SIG-M5 treated with dmso at 0.1 percent for 504 hours (cell line): ENCODE measurements around the gene PLPPR4.
"Not testable (repeated sequence)": the region's sequence is repeated elsewhere in the genome, so short reads cannot be mapped to it uniquely, and the experiment has no call there.

Experiments used
- DNase-seq: peaks from one replicate; lab custom pipeline; 2025; ENCODE audit not compliant: unreplicated experiment; lab: John Stamatoyannopoulos, UW

The PLPPR4 gene

GRCh38 chr1:99266726-99267125 lies 2.4 kb downstream of the PLPPR4 start:
- no peak for DNase-seq

GRCh38 chr1:99268021-99268420 lies 3.7 kb downstream of the PLPPR4 start:
- no peak for DNase-seq

GRCh38 chr1:99269321-99269720 lies 5.0 kb downstream of the PLPPR4 start:
- DNase-seq, result no peak

GRCh38 chr1:99270646-99271045 lies 6.4 kb downstream of the PLPPR4 start:
- no peak for DNase-seq

- DNase-seq, result no peak
Measured at GRCh38 chr1:99271249-99271648, 7.0 kb downstream of the PLPPR4 start.

- no peak for DNase-seq
Measured at GRCh38 chr1:99277066-99277465, 12.8 kb downstream of the PLPPR4 start.

- no peak for DNase-seq
Measured at GRCh38 chr1:99279525-99279924, 15.2 kb downstream of the PLPPR4 start.

- DNase-seq, result no peak
Measured at GRCh38 chr1:99281105-99281504, 16.8 kb downstream of the PLPPR4 start.

- DNase-seq, result no peak
Measured at GRCh38 chr1:99282536-99282935, 18.2 kb downstream of the PLPPR4 start.

GRCh38 chr1:99283521-99283920 lies 19.2 kb downstream of the PLPPR4 start:
- not testable (repeated sequence) for DNase-seq

GRCh38 chr1:99292886-99293285 lies 28.6 kb downstream of the PLPPR4 start:
- DNase-seq, result no peak

- no peak for DNase-seq
Measured at GRCh38 chr1:99297923-99298322, 33.6 kb downstream of the PLPPR4 start.

GRCh38 chr1:99304725-99305282 lies 40.5 kb downstream of the PLPPR4 start:
- DNase-seq, result no peak

- DNase-seq, result no peak
Measured at GRCh38 chr1:99305626-99306025, 41.3 kb downstream of the PLPPR4 start.

- DNase-seq, result no peak
Measured at GRCh38 chr1:99306056-99306455, 41.8 kb downstream of the PLPPR4 start.

GRCh38 chr1:99306644-99307043 lies 42.4 kb downstream of the PLPPR4 start:
- DNase-seq, result no peak

- DNase-seq, result no peak
Measured at GRCh38 chr1:99315305-99315704, 51.0 kb downstream of the PLPPR4 start.

GRCh38 chr1:99326215-99326949 lies 62.1 kb downstream of the PLPPR4 start:
- DNase-seq, result no peak

GRCh38 chr1:99327357-99327756 lies 63.1 kb downstream of the PLPPR4 start:
- DNase-seq, result no peak

- DNase-seq, result no peak
Measured at GRCh38 chr1:99328171-99328570, 63.9 kb downstream of the PLPPR4 start.

- DNase-seq, result no peak
Measured at GRCh38 chr1:99331083-99331482, 66.8 kb downstream of the PLPPR4 start.

GRCh38 chr1:99331636-99332035 lies 67.3 kb downstream of the PLPPR4 start:
- DNase-seq, result no peak

GRCh38 chr1:99332561-99332960 lies 68.3 kb downstream of the PLPPR4 start:
- DNase-seq, result no peak
